GM23338 (cell line): ENCODE data around the gene PLCD3. TPM values are rescaled to one million over a fixed set of nuclear protein-coding genes. Genes with fewer than 3 reads are reported as not detected.
A peak's percentile ranks its signal among the peaks of the same experiment; 100 is the strongest.

ENCODE experiments used
- ATAC-seq: fragments of 200-7000 bp; cut with Tn5 transposase; 3 replicates; pipeline ENCODE4 v1.9.1; 2020
- DNase-seq: peaks from one replicate; pipeline ENCODE4 v3.0.0-alpha.2; 2015; ENCODE audit warnings: low spot score
- H2AFZ ChIP-seq: fragments of 200-600 bp; sonication (generic); 2 replicates; pipeline ENCODE4 v1.8.0; 2016; ENCODE audit warnings: antibody characterized with exemption, mild to moderate bottlenecking, moderate library complexity
- H3F3A ChIP-seq: fragments of 200-600 bp; sonication (generic); replicated peaks from 2 replicates; pipeline ENCODE4 v1.8.0; 2017; ENCODE audit warnings: antibody characterized with exemption, mixed run types, low read depth
- H3K27ac ChIP-seq: fragments of 200-600 bp; sonication (generic); 2 replicates; pipeline ENCODE4 v1.6.1; 2016; ENCODE audit warnings: low read depth
- H3K27me3 ChIP-seq: fragments of 200-600 bp; sonication (generic); 2 replicates; pipeline ENCODE4 v1.8.0; 2016; ENCODE audit warnings: mild to moderate bottlenecking, mixed run types, moderate library complexity; ENCODE audit not compliant: insufficient read depth
- H3K36me3 ChIP-seq: fragments of 200-600 bp; sonication (generic); 2 replicates; pipeline ENCODE4 v1.8.0; 2016; ENCODE audit warnings: mild to moderate bottlenecking; ENCODE audit not compliant: insufficient read depth
- H3K4me1 ChIP-seq: fragments of 200-600 bp; sonication (generic); 2 replicates; pipeline ENCODE4 v1.8.0; 2016; ENCODE audit warnings: mild to moderate bottlenecking, moderate library complexity; ENCODE audit not compliant: insufficient read depth
- H3K4me2 ChIP-seq: fragments of 200-600 bp; sonication (generic); 2 replicates; pipeline ENCODE4 v1.7.1; 2017; ENCODE audit warnings: mixed run types
- H3K4me3 ChIP-seq: fragments of 200-600 bp; sonication (generic); 2 replicates; pipeline ENCODE4 v1.6.1; 2016; ENCODE audit warnings: mixed run types
- H3K79me2 ChIP-seq: fragments of 200-600 bp; sonication (generic); replicated peaks from 2 replicates; pipeline ENCODE4 v1.8.0; 2017; ENCODE audit warnings: mild to moderate bottlenecking; ENCODE audit not compliant: insufficient read depth
- H3K9me2 ChIP-seq: fragments of 200-600 bp; sonication (generic); 2 replicates; pipeline ENCODE4 v1.8.0; 2017; ENCODE audit not compliant: insufficient read depth
- H4K20me1 ChIP-seq: fragments of 200-600 bp; sonication (generic); replicated peaks from 2 replicates; pipeline ENCODE4 v1.8.0; 2017; ENCODE audit warnings: mild to moderate bottlenecking; ENCODE audit not compliant: insufficient read depth
- H3K27ac Mint-ChIP-seq: 2 replicates; pipeline ENCODE4 v1.8.0; 2020; ENCODE audit warnings: inconsistent platforms, mild to moderate bottlenecking, moderate library complexity, mixed read lengths
- H3K27me3 Mint-ChIP-seq: 3 replicates; pipeline ENCODE4 v1.8.0; 2022; ENCODE audit warnings: low read depth, mild to moderate bottlenecking, moderate library complexity, mixed read lengths, inconsistent platforms; ENCODE audit not compliant: insufficient read depth, poor library complexity
- H3K36me3 Mint-ChIP-seq: 3 replicates; pipeline ENCODE4 v1.8.0; 2021; ENCODE audit warnings: low read depth, mild to moderate bottlenecking, inconsistent platforms, moderate library complexity, mixed read lengths
- H3K4me1 Mint-ChIP-seq: 3 replicates; pipeline ENCODE4 v1.8.0; 2020; ENCODE audit warnings: mild to moderate bottlenecking, inconsistent platforms, mixed read lengths
- H3K4me3 Mint-ChIP-seq: 3 replicates; pipeline ENCODE4 v1.8.0; 2021; ENCODE audit warnings: moderate library complexity, mild to moderate bottlenecking, inconsistent platforms, mixed read lengths
- H3K9me3 Mint-ChIP-seq: 3 replicates; pipeline ENCODE4 v1.8.0; 2020; ENCODE audit warnings: moderate library complexity, mild to moderate bottlenecking, inconsistent platforms, mixed read lengths
- CREB1 ChIP-seq: fragments of 250-450 bp; sonication (Bioruptor Pico); IDR thresholded peaks from 2 replicates; pipeline ENCODE4 v1.5.0; 2020; ENCODE audit warnings: low read depth, mild to moderate bottlenecking, moderate library complexity
- EZH2 ChIP-seq: fragments of 200-600 bp; sonication (generic); IDR thresholded peaks from one replicate; pipeline ENCODE4 v1.8.0; 2017; ENCODE audit warnings: antibody characterized with exemption, mild to moderate bottlenecking, low read depth; ENCODE audit not compliant: unreplicated experiment
- EZH2phosphoT487 ChIP-seq: fragments of 200-600 bp; sonication (generic); IDR thresholded peaks from one replicate; pipeline ENCODE4 v1.8.1; 2018; ENCODE audit warnings: antibody characterized with exemption; ENCODE audit not compliant: unreplicated experiment
- JUNB ChIP-seq: IDR thresholded peaks from one replicate; pipeline ENCODE4 v1.6.1; 2016; ENCODE audit warnings: antibody characterized with exemption; ENCODE audit not compliant: unreplicated experiment
- NANOG ChIP-seq: IDR thresholded peaks from 2 replicates; pipeline ENCODE4 v1.6.1; 2016; ENCODE audit warnings: antibody characterized with exemption, borderline replicate concordance
- POLR2AphosphoS5 ChIP-seq: IDR thresholded peaks from 2 replicates; pipeline ENCODE4 v1.6.1; 2016; ENCODE audit warnings: antibody characterized with exemption, low read depth
- STAT1 ChIP-seq: IDR thresholded peaks from one replicate; pipeline ENCODE4 v1.6.1; 2016; ENCODE audit warnings: antibody characterized with exemption; ENCODE audit not compliant: unreplicated experiment
- ZNF114 ChIP-seq: fragments of 250-450 bp; sonication (Bioruptor Pico); IDR thresholded peaks from 2 replicates; pipeline ENCODE4 v1.5.0; 2020; ENCODE audit warnings: mild to moderate bottlenecking, moderate library complexity
- ZNF331 ChIP-seq: fragments of 250-450 bp; sonication (Bioruptor Pico); IDR thresholded peaks from 2 replicates; pipeline ENCODE4 v1.5.0; 2020; ENCODE audit warnings: low read depth, mild to moderate bottlenecking, moderate library complexity
- polyA plus RNA-seq: library from polyadenylated mRNA; unstranded; fragments of >200 nt; fragmentation: Nextera tagmentation; extraction: Ambion mirVana; gene quantifications from 2 replicates; pipeline ENCODE4 v1.2.1, GENCODE V29; 2016
- total RNA-seq: library from RNA; depleted of rRNA; stranded (reverse); fragments of >200 nt; shearing (Covaris generic); gene quantifications from 2 replicates; pipeline ENCODE4 v1.2.3, GENCODE V29; 2014
- TF ChIP-seq, protein P1 (sequence below): IDR thresholded peaks from one replicate; pipeline ENCODE4 v1.6.1; 2018; ENCODE audit warnings: antibody characterized with exemption; ENCODE audit not compliant: unreplicated experiment
- TF ChIP-seq, protein P2 (sequence below), 2 experiments: fragments of 200-600 bp in 1 of 2; sonication (generic) in 1 of 2; conservative IDR thresholded peaks; 2 replicates each; pipeline versions ENCODE4 v1.5.1 to v1.6.1; 2016 to 2017; ENCODE audit warnings: antibody characterized with exemption in 2 of 2, low read depth in 2 of 2, mild to moderate bottlenecking in 2 of 2, moderate library complexity in 1 of 2
- TF ChIP-seq, protein P3 (sequence below): fragments of 250-450 bp; sonication (Bioruptor Pico); IDR thresholded peaks from 2 replicates; pipeline ENCODE4 v1.5.0; 2020; ENCODE audit warnings: mild to moderate bottlenecking, moderate library complexity
- TF ChIP-seq, protein P4 (sequence below): IDR thresholded peaks from 2 replicates; pipeline ENCODE4 v1.6.1; 2016; ENCODE audit warnings: antibody characterized with exemption

The PLCD3 gene
- total and polyA plus RNA-seq, 2 experiments from 2014 or later = 3.0 to 32.1 TPM

DNA sequence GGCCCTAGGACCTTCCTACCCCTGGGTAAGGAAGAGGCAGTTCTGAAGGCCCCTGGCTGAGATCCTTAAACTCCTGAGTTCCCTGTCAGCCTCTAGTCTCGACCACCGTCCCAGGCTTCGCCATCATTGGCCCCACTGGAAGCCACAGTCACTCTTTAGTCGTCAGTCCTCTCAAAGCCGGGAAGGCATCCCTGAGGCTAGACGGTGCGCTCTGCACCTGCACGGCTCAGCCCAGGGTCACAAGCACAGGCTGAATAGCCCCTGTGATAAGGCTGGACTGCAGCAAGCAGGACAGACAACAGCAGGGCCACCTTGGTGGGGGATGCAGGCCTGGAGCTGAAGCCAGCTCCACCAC lies 12.7 kb upstream of the PLCD3 start:
- Histone ChIP-seq H2AFZ (peak overlapping the region; percentile 92; the same call in 1 of the 2 replicates), H3K4me1 (peaks cover 20% of the 10 kb centered on the region), H3K27me3 (no peaks in the 10 kb centered on the region), H3K79me2 (peaks cover 7% of the 10 kb centered on the region), H3K36me3 (no peaks in the 10 kb centered on the region), H4K20me1 (no peaks in the 10 kb centered on the region), H3K4me2 (peak overlapping the region; percentile 80), H3K27ac (no peak overlapping the region), H3K9me2 (no peaks in the 10 kb centered on the region), H3K4me3 (peak overlapping the region; percentile 86), H3F3A (peaks cover 15% of the 10 kb centered on the region)
- peaks cover 8% of the 10 kb centered on the region for H3K36me3 Mint-ChIP-seq
- H3K27me3 Mint-ChIP-seq = peaks cover 38% of the 10 kb centered on the region
- DNase-seq = no peak
- H3K9me3 Mint-ChIP-seq = no peaks in the 10 kb centered on the region
- TF ChIP-seq, protein P1, sequence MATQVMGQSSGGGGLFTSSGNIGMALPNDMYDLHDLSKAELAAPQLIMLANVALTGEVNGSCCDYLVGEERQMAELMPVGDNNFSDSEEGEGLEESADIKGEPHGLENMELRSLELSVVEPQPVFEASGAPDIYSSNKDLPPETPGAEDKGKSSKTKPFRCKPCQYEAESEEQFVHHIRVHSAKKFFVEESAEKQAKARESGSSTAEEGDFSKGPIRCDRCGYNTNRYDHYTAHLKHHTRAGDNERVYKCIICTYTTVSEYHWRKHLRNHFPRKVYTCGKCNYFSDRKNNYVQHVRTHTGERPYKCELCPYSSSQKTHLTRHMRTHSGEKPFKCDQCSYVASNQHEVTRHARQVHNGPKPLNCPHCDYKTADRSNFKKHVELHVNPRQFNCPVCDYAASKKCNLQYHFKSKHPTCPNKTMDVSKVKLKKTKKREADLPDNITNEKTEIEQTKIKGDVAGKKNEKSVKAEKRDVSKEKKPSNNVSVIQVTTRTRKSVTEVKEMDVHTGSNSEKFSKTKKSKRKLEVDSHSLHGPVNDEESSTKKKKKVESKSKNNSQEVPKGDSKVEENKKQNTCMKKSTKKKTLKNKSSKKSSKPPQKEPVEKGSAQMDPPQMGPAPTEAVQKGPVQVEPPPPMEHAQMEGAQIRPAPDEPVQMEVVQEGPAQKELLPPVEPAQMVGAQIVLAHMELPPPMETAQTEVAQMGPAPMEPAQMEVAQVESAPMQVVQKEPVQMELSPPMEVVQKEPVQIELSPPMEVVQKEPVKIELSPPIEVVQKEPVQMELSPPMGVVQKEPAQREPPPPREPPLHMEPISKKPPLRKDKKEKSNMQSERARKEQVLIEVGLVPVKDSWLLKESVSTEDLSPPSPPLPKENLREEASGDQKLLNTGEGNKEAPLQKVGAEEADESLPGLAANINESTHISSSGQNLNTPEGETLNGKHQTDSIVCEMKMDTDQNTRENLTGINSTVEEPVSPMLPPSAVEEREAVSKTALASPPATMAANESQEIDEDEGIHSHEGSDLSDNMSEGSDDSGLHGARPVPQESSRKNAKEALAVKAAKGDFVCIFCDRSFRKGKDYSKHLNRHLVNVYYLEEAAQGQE = no peak
- TF ChIP-seq, protein P2, sequence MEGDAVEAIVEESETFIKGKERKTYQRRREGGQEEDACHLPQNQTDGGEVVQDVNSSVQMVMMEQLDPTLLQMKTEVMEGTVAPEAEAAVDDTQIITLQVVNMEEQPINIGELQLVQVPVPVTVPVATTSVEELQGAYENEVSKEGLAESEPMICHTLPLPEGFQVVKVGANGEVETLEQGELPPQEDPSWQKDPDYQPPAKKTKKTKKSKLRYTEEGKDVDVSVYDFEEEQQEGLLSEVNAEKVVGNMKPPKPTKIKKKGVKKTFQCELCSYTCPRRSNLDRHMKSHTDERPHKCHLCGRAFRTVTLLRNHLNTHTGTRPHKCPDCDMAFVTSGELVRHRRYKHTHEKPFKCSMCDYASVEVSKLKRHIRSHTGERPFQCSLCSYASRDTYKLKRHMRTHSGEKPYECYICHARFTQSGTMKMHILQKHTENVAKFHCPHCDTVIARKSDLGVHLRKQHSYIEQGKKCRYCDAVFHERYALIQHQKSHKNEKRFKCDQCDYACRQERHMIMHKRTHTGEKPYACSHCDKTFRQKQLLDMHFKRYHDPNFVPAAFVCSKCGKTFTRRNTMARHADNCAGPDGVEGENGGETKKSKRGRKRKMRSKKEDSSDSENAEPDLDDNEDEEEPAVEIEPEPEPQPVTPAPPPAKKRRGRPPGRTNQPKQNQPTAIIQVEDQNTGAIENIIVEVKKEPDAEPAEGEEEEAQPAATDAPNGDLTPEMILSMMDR (conservative IDR thresholded peaks at IDR 0.05; ENCODE audit: low read depth in 2 of 2) = no peak
- TF ChIP-seq EZH2phosphoT487 = no peak
- no peak for TF ChIP-seq JUNB
- no peak for TF ChIP-seq STAT1
- TF ChIP-seq NANOG = no peak
- TF ChIP-seq ZNF114 (CRISPR knock-in tag) = no peak
- TF ChIP-seq ZNF331 (CRISPR knock-in tag) = no peak
- TF ChIP-seq POLR2AphosphoS5 = no peak
- TF ChIP-seq, protein P3, sequence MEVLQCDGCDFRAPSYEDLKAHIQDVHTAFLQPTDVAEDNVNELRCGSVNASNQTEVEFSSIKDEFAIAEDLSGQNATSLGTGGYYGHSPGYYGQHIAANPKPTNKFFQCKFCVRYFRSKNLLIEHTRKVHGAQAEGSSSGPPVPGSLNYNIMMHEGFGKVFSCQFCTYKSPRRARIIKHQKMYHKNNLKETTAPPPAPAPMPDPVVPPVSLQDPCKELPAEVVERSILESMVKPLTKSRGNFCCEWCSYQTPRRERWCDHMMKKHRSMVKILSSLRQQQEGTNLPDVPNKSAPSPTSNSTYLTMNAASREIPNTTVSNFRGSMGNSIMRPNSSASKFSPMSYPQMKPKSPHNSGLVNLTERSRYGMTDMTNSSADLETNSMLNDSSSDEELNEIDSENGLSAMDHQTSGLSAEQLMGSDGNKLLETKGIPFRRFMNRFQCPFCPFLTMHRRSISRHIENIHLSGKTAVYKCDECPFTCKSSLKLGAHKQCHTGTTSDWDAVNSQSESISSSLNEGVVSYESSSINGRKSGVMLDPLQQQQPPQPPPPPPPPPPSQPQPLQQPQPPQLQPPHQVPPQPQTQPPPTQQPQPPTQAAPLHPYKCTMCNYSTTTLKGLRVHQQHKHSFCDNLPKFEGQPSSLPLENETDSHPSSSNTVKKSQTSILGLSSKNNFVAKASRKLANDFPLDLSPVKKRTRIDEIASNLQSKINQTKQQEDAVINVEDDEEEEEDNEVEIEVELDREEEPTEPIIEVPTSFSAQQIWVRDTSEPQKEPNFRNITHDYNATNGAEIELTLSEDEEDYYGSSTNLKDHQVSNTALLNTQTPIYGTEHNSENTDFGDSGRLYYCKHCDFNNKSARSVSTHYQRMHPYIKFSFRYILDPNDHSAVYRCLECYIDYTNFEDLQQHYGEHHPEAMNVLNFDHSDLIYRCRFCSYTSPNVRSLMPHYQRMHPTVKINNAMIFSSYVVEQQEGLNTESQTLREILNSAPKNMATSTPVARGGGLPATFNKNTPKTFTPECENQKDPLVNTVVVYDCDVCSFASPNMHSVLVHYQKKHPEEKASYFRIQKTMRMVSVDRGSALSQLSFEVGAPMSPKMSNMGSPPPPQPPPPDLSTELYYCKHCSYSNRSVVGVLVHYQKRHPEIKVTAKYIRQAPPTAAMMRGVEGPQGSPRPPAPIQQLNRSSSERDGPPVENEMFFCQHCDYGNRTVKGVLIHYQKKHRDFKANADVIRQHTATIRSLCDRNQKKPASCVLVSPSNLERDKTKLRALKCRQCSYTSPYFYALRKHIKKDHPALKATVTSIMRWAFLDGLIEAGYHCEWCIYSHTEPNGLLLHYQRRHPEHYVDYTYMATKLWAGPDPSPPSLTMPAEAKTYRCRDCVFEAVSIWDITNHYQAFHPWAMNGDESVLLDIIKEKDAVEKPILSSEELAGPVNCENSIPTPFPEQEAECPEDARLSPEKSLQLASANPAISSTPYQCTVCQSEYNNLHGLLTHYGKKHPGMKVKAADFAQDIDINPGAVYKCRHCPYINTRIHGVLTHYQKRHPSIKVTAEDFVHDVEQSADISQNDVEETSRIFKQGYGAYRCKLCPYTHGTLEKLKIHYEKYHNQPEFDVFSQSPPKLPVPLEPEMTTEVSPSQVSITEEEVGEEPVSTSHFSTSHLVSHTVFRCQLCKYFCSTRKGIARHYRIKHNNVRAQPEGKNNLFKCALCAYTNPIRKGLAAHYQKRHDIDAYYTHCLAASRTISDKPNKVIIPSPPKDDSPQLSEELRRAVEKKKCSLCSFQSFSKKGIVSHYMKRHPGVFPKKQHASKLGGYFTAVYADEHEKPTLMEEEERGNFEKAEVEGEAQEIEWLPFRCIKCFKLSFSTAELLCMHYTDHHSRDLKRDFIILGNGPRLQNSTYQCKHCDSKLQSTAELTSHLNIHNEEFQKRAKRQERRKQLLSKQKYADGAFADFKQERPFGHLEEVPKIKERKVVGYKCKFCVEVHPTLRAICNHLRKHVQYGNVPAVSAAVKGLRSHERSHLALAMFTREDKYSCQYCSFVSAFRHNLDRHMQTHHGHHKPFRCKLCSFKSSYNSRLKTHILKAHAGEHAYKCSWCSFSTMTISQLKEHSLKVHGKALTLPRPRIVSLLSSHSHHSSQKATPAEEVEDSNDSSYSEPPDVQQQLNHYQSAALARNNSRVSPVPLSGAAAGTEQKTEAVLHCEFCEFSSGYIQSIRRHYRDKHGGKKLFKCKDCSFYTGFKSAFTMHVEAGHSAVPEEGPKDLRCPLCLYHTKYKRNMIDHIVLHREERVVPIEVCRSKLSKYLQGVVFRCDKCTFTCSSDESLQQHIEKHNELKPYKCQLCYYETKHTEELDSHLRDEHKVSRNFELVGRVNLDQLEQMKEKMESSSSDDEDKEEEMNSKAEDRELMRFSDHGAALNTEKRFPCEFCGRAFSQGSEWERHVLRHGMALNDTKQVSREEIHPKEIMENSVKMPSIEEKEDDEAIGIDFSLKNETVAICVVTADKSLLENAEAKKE (CRISPR knock-in tag) = no peak
- TF ChIP-seq CREB1 = no peak
- no peak for TF ChIP-seq EZH2
- TF ChIP-seq, protein P4, sequence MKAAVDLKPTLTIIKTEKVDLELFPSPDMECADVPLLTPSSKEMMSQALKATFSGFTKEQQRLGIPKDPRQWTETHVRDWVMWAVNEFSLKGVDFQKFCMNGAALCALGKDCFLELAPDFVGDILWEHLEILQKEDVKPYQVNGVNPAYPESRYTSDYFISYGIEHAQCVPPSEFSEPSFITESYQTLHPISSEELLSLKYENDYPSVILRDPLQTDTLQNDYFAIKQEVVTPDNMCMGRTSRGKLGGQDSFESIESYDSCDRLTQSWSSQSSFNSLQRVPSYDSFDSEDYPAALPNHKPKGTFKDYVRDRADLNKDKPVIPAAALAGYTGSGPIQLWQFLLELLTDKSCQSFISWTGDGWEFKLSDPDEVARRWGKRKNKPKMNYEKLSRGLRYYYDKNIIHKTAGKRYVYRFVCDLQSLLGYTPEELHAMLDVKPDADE = no peak
- H3K27ac Mint-ChIP-seq = no peak overlapping the region
- H3K4me3 Mint-ChIP-seq = peak overlapping the region; percentile 66; the same call in 2 of the 3 replicates
- ATAC-seq = no peak
- H3K4me1 Mint-ChIP-seq = peaks cover 32% of the 10 kb centered on the region
